Measurements from ENCODE around the gene NELL2.
"Not testable (repeated sequence)": the region's sequence is repeated elsewhere in the genome, so short reads cannot be mapped to it uniquely, and the experiment has no call there.

The NELL2 gene

GRCh38 chr12:44778863-44779262 lies 97.3 kb downstream of the NELL2 start:
- no peak for DNase-seq (ENCODE audit: low spot score)

DNA sequence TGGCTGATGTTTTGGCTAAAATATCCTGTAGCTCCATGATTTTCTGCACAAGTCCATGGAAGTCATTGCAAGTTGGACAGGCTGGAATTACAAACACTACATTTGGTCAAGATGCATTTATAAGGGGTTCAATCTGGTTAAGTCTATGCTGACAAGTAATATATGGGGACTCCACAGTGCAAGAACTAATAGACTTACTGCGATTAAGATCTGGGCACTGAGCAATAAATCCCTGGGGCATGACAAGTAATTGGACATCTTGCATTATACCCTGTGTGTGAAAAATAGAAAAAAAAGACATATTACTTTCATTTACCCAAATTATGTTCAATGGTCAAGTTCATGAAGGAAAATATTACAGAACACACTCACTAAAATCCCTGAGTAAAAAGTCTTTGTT lies 99.1 kb downstream of the NELL2 start:
- DNase-seq (ENCODE audit: low spot score) = no peak

DNA sequence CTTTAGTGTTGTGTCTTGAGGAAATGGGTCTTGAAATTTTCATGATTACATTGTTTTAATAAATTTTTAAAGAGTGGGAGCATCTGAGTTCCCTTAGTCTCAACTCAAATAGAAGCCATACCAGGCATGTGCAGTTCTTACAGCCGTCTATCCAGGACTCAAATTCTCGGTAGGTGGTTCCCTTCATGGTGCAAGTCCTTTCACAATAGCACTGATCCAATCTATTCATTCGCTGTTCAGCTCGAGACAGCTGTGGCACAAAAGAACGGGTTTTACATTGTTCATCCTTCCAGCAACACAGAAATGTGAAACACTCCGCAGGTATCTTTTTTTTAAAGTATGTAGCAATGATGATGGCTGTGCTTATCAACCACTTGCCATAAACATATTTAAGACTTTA lies 100.2 kb downstream of the NELL2 start:
- no peak for DNase-seq (ENCODE audit: low spot score)

DNA sequence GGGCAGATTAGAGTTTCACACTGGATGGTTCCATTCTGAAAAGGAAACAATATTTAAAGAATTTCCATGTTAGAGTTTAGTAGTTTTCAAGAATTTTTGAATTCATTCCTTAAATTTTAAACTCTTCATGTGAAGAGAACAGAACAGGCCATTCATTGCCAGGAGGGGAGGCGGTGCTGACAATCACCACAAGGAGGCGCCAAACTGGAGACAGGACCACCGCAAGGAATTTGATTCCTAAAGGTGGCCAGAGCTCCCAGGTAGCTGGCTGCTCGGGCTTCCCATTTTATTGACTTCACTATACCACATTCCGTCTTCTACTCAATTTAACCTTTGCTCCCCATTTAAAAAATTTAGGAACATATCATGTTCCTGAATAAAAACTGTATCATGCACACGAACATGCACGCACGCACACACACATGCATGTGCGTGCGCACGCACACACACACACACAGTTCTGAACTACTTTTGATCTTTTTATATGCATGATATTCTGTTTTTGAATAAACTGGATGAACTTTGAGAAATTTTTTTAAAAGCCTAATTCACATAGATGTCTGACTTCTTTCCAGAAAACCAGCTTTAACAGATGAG lies 101.2 kb downstream of the NELL2 start:
- peak; percentile 47 for DNase-seq (ENCODE audit: low spot score)

DNA sequence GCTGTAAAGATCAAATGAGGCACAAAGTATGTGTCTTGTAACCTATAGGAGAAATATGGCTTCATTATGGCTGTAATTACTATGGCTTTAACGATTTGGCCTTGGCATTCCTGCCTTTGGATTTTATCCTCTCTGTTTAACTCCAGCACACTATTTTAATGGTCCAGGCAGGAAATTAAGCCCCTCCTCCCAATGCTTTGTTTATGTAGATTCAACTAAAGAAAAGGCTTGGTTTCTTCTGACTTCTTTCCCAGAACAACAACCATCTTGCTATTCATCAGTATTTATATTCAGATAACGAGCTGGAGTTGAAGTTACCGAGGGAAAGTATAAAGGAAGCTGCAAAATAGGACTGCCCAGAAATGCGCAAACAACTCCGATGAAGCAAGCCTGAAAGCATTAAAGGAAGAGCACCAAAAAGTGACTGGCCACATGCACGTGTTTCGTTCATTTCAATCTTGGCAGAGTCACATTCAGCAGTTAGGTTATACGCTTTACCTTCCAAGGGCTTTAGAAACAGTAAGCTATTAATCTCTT lies 104.6 kb downstream of the NELL2 start:
- DNase-seq (ENCODE audit: low spot score) = no peak

DNA sequence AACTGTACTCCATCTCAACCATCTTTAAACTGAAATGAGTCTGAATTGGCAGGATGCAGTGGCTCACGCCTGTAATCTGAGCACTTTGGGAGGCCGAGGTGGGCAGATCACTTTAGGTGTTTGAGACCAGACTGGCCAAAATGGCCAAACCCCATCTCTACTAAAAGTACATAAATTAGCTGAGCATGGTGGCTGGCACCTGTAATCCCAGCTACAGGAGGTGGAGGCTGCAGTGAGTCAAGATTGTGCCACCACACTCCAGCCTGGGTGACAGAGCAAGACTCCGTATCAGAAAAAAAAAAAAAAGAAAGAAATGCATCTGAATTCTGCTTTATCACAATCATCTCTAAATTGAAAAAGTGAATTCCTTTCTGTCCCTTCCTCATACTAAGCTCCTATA lies 110.3 kb downstream of the NELL2 start:
- DNase-seq (ENCODE audit: low spot score) = no peak

DNA sequence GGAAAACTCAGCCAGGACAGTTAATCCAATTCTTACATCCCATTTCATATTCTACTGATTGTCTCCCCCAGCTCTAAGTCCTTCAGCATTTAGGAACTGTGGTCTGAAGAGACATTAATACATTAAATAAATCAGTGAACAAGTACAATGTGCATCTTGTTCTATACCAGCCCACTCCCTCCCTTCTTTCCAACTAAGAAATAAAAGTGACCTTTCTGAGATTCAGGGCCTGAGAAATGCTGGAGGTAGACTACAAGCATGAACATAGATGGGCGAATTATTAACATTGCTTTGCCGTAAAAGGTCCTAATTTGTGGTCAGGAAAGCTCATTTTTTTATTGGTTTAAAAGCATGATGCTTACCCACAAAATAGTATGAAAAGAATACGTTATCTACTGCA lies 113.1 kb downstream of the NELL2 start:
- DNase-seq (ENCODE audit: low spot score) = no peak

- DNase-seq (ENCODE audit: low spot score) = no peak
Observed at GRCh38 chr12:44759289-44759688, 116.8 kb downstream of the NELL2 start.

DNA sequence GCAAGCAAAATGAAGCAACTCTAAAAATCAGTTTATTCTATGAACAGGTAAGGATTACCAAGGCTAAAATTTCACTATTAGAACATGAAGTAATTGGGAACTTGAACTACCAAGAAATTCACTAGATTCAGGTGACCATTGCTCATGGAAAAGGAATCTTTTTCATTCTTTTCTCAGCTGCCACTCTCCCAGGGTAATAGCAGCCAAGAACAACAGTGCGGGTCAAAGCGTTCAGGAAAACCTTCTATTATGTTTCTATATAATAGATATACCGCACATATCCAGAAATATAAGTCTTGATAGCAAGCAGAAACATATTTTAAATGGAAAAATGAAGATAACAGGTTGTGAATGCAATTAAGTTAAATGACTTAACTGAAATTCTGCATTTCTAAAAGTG lies 125.6 kb downstream of the NELL2 start:
- no peak for DNase-seq (ENCODE audit: low spot score)

GRCh38 chr12:44749566-44749965 lies 126.5 kb downstream of the NELL2 start:
- no peak for DNase-seq (ENCODE audit: low spot score)

- no peak for DNase-seq (ENCODE audit: low spot score)
Observed at GRCh38 chr12:44748950-44749468, 127.1 kb downstream of the NELL2 start.

- not testable (repeated sequence) for DNase-seq (ENCODE audit: low spot score)
Observed at GRCh38 chr12:44741292-44741980, 134.7 kb downstream of the NELL2 start.

DNA sequence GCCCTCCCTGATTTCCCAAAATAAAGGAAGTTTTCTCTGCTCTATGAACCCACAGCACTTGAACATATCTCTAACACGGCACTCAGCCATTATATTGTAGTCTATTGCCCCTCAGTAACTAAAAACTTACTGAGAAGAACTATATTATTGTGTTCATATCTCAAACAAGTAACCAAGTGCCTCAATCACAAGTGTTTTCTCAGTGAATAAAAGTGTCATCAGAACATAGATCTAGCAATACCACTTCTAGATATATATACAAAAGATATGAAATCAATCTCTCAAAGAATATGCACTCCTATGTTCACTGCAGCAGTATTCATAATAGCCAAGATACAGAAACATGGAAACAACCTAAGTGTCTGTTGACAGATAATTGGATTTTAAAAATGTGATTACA lies 138.1 kb downstream of the NELL2 start:
- no peak for DNase-seq (ENCODE audit: low spot score)

DNA sequence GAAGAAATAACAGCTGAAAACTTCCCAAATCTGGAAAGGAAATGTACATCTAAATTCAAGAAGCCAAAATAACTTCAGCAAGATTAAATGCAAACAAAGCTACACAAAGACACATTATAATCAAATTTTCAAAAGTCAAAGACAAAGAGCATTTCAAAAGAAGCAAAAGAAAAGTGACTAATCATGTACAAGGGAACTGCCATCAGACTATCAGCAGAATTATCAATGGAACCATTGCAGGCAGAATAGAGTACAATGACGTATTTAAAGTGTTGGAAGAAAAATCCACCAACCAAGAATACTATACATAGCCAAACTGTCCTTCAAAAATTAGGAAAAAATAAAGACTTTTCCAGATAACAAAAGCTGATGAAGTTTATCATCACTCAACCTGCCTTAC lies 147.5 kb downstream of the NELL2 start:
- DNase-seq (ENCODE audit: low spot score) = no peak

DNA sequence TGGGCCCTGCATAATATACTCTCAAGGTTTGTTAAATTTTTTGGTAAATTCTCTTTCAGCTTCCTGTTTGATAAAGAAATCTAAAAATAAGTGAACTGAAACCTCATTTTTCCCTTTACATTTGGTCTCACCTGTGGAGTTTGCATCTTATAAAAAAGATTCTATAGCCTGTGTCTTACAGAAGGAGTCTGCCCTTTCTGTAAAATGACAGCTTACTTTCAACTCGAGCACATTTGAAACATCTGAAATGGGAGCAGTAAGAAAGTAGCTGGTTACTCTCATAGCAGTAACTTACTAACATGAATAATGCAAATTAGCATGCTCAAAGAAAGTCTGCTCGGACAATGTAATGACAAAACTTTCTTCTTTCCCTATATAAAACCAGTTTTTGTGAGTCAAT lies 155.8 kb downstream of the NELL2 start:
- DNase-seq (ENCODE audit: low spot score) = no peak

GRCh38 chr12:44717612-44718011 lies 158.5 kb downstream of the NELL2 start:
- DNase-seq (ENCODE audit: low spot score) = no peak

DNA sequence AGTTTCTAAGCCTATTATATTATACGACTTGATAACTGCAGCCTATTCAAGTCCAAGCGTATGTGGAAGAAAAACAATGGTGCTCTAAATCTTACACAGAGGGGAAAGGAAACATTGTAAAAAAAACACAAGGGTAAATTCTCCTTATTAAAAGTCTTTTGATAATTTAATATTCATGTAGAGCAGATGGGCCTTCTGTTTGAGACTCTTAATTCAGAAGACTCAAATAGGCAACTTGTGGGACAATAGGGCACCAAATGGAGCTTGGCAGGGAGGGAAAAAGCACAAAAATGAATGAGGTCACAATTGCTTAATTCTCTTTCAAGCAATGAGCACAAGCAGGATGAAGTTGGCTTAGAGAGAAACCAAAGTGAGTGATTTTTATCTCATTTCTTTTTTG lies 159.4 kb downstream of the NELL2 start:
- DNase-seq (ENCODE audit: low spot score) = no peak

- no peak for DNase-seq (ENCODE audit: low spot score)
Observed at GRCh38 chr12:44711736-44712135, 164.4 kb downstream of the NELL2 start.

GRCh38 chr12:44709166-44709565 lies 166.9 kb downstream of the NELL2 start:
- no peak for DNase-seq (ENCODE audit: low spot score)

DNA sequence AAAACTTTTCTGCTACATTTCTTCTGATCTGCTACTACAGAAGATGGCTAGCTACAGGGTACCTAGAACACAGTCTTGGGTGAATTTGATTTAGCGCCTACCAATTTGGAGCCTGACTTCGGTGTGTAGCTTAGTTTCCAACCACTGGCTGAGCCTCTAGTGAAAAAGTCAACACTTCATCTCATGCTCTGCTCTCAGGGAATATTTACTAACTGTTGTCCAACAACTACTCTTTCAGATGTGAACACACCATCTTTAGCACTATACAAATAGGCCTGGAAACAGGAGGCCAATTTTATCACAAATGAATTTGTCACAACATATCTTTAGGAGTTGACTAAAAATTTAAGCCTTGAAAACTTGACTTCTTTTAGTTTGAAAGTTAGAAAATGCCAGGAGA lies 167.9 kb downstream of the NELL2 start:
- DNase-seq (ENCODE audit: low spot score) = no peak

- no peak for DNase-seq (ENCODE audit: low spot score)
Observed at GRCh38 chr12:44703182-44703910, 172.8 kb downstream of the NELL2 start.

DNA sequence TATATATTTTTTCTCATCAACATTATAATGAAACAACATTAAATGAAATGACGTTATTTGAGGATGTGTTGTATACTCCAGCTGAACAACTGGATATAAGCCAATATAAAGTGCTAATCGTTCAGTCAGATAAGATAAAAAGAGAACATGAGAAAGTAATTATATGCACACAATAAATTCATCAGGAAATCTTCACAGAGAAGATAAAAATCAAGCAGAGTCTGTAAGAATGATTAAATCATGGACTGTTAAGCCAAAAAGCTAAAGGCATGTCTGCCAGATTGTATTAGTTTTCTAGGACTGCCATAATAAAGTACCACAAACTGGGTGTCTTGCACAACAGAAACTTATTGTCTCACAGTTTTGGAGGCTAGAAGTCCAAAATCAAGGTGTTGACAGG lies 178.6 kb downstream of the NELL2 start:
- no peak for DNase-seq (ENCODE audit: low spot score)

DNA sequence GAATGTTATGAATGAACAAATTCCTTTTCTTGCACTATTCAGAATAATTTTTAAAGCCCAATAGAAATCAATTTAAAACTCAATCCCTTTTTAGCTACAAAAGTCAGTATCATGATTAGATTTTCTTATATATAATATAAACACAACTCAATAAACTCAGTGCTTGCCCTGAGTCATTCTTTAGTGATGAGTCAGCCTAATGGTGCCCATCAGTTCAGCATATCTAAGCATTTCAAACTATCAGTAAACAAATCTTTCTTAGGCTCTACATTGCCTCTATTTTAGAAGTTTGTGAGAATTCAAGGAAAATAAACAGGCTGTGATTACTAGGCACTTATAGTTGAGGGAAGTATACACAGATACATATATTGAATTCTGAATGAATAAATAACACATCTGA lies 179.6 kb downstream of the NELL2 start:
- no peak for DNase-seq (ENCODE audit: low spot score)

Data from GM03348 (cell line).